ENCODE data around the gene LZTS2. TPM values are rescaled to one million over a fixed set of nuclear protein-coding genes. Genes with fewer than 3 reads are reported as not detected.

The LZTS2 gene
- total and polyA plus RNA-seq, 2 of the 8 experiments (the other 6 are each of a cell fraction or from before 2014, with no cell fraction given): 75.7 to 99.5 TPM

DNA sequence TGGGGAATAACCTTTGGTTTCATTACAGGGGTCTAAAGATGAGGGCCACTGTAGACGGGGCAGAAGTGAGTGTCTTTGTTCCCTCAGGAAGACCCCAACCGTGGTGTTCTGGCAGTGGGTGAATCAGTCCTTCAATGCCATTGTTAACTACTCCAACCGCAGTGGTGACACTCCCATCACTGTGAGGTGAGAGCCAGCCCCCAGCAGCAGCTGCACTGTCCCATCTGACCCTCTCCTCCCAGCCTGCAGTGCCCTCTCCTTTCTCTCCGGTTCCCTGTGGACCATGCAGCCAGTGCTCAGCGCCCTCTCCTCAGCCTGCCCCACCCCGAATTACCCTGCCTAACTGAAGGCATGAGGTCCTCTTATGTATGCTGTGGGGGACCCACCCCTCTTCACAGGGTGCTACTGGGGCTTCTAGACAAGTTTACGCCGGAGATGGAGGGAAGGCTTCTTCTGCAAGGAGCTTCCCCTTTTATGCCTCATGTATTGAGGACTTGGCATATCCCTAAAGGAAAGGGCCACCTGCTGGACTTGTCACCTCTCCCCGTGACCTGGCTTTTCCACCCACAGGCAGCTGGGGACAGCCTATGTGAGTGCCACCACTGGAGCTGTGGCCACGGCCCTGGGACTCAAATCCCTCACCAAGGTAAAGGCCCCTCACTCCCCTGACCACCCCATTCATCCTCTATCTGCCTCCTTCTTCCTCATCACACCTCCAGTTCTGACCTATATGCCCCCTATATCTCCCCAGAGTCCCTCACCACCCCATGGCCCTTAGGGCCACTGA, 36.5 kb downstream of the LZTS2 start (continued):
- TF ChIP-seq CHD2 (IDR thresholded peaks at IDR 0.05; ENCODE audit: low read length) (no peak), RAD21 (IDR thresholded peaks at IDR 0.05 in 1 of 2, conservative IDR thresholded peaks at IDR 0.05 in 1 of 2; ENCODE audit: low read depth in 2 of 2, low read length in 2 of 2) (no peak), CBX8 (IDR thresholded peaks at IDR 0.05; ENCODE audit: borderline replicate concordance, low read depth, low read length) (no peak)
